Stimulated activated naive CD8-positive, alpha-beta T cell treated with anti-CD3 and anti-CD28 coated beads, Interleukin-15, amount 100 ng/mL, for 72 hours (primary cell): Measurements from ENCODE around the gene SLC4A1AP.

Experiments used
- ATAC-seq: fragments of 150-1000 bp; cut with Tn5 transposase; 2 replicates; pipeline ENCODE4 v1.10.0; 2021; ENCODE audit warnings: mild to moderate bottlenecking, moderate library complexity
- DNase-seq, 2 donors: peaks; one replicate each; pipeline ENCODE4 v3.0.0; 2021 to 2022
- H3K27ac Mint-ChIP-seq, 2 donors: one replicate each; pipeline ENCODE4 v1.8.0; 2022; ENCODE audit warnings: mild to moderate bottlenecking in 2 of 2, mixed read lengths in 2 of 2, moderate library complexity in 2 of 2
- H3K27me3 Mint-ChIP-seq: one replicate; pipeline ENCODE4 v1.8.0; 2022; ENCODE audit warnings: mixed read lengths
- H3K4me1 Mint-ChIP-seq: one replicate; pipeline ENCODE4 v1.8.0; 2022; ENCODE audit warnings: mild to moderate bottlenecking, mixed read lengths
- H3K4me3 Mint-ChIP-seq, 2 donors: one replicate each; pipeline ENCODE4 v1.8.0; 2022; ENCODE audit warnings: mild to moderate bottlenecking in 2 of 2, mixed read lengths in 2 of 2, moderate library complexity in 1 of 2
- H3K9me3 Mint-ChIP-seq, 2 donors: one replicate each; pipeline ENCODE4 v1.8.0; 2022; ENCODE audit warnings: mixed read lengths in 2 of 2

The SLC4A1AP gene

DNA sequence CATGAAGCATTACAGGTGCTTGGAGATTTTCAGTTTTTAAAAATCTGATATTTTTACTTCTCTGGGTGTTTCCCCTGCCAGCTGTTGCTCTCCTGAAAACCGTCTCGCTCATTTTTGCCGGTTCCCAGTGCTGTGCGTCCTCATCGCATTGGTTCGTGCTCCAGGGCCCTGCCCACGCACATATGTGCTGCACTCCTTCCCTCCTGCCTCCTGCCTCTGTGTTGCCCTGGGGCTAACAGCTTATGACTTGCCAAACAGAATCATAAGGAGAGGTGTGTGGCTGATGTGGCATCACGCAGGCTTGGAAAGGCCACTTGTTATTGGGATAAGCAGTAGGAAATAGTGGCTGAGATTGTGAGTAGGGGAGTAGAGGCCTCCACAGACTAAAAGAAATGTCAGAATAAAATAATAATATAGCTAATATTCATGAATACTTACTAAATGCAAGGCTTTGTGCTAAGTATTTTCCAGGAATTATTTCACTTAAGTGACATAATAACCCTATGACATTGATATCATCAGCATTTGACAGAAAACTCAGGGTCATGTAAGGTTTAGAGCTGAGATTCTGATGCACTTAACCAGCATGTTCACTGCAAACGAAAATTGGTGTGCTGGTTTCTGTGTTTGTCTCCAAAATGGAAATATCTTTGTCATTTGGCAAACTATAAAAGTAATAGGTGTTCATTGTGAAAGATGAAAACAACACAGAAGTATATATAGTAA lies 53.5 kb downstream of the SLC4A1AP start:
- Mint-ChIP-seq H3K27me3 (peaks cover 29% of the 10 kb centered on the region), H3K4me3 (peak overlapping the region; percentile 54 to 67), H3K9me3 (no peaks in the 10 kb centered on the region), H3K27ac (peak overlapping the region in 1 of 2 donors; percentile 59), H3K4me1 (peaks cover 58% of the 10 kb centered on the region)
- DNase-seq (no peak), ATAC-seq (no peak)

GRCh38 chr2:27720004-27720551 lies 56.4 kb downstream of the SLC4A1AP start:
- Mint-ChIP-seq H3K4me3 (no peak overlapping the region), H3K9me3 (no peaks in the 10 kb centered on the region), H3K27ac (no peak overlapping the region), H3K27me3 (peaks cover 19% of the 10 kb centered on the region), H3K4me1 (peaks cover 48% of the 10 kb centered on the region)
- peak; percentile 94 for ATAC-seq
- peak; percentile 32 to 65 for DNase-seq

GRCh38 chr2:27721335-27721734 lies 57.6 kb downstream of the SLC4A1AP start:
- Mint-ChIP-seq H3K27ac (no peak overlapping the region), H3K4me3 (no peak overlapping the region)
- ATAC-seq = no peak

DNA sequence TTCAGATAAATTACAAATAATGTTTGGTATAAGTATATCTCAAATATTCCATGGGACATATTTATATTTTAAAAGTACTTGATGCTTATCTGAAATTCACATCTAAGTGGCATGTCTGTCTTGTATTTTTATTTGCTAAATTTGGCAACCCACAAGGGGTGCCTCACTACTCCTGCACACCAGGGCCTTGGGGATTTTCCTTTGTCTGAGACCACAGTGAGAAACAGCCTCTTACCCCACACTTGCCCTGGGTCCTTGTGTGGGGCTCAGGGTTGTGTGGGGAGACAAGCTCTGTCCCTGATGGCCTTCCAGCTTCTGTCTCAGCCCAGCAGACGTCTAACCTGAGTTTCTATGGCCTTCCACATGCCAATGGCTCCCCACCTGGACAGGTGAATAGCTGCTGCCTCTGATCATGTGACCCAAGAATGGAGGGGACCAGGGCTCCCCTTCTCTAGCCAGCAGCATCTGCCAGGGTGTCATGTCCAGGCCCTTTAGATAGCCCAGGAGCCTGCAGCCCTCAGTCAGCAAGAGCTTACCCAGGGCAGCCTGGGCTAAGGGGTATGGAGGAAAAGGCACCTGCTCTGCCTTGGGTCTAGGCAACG lies 58.3 kb downstream of the SLC4A1AP start:
- Mint-ChIP-seq H3K4me3 (no peak overlapping the region), H3K27me3 (peaks cover 10% of the 10 kb centered on the region), H3K4me1 (peaks cover 38% of the 10 kb centered on the region), H3K27ac (no peak overlapping the region), H3K9me3 (no peaks in the 10 kb centered on the region)
- ATAC-seq = no peak
- DNase-seq = no peak

More at GRCh38 chr2:27721335-27721734, 57.6 kb downstream of the SLC4A1AP start:
- no peak for DNase-seq
- Mint-ChIP-seq H3K9me3 (no peaks in the 10 kb centered on the region), H3K4me1 (peaks cover 43% of the 10 kb centered on the region), H3K27me3 (peaks cover 17% of the 10 kb centered on the region)

GRCh38 chr2:27723372-27724144 lies 59.9 kb downstream of the SLC4A1AP start:
- no peak for DNase-seq

GRCh38 chr2:27724191-27724590 lies 60.5 kb downstream of the SLC4A1AP start:
- ATAC-seq (no peak), DNase-seq (no peak)
- no peaks in the 10 kb centered on the region for H3K9me3 Mint-ChIP-seq
- H3K4me1 Mint-ChIP-seq = peaks cover 50% of the 10 kb centered on the region
- peaks cover 7% of the 10 kb centered on the region for H3K27me3 Mint-ChIP-seq
- no peak overlapping the region for H3K4me3 Mint-ChIP-seq
- no peak overlapping the region for H3K27ac Mint-ChIP-seq

More at GRCh38 chr2:27723372-27724144, 59.9 kb downstream of the SLC4A1AP start:
- no peak for ATAC-seq
- Mint-ChIP-seq H3K4me3 (no peak overlapping the region), H3K27ac (peak overlapping the region in 1 of 2 donors; percentile 79), H3K4me1 (peaks cover 44% of the 10 kb centered on the region), H3K27me3 (peaks cover 7% of the 10 kb centered on the region), H3K9me3 (no peaks in the 10 kb centered on the region)

GRCh38 chr2:27724905-27725701 lies 61.4 kb downstream of the SLC4A1AP start:
- no peaks in the 10 kb centered on the region for H3K9me3 Mint-ChIP-seq
- peaks cover 7% of the 10 kb centered on the region for H3K27me3 Mint-ChIP-seq
- H3K27ac Mint-ChIP-seq = no peak overlapping the region
- ATAC-seq = no peak
- peaks cover 45% of the 10 kb centered on the region for H3K4me1 Mint-ChIP-seq
- H3K4me3 Mint-ChIP-seq = no peak overlapping the region
- no peak for DNase-seq

- ATAC-seq (no peak), DNase-seq (no peak)
- Mint-ChIP-seq H3K4me1 (peaks cover 23% of the 10 kb centered on the region), H3K9me3 (no peaks in the 10 kb centered on the region), H3K4me3 (no peak overlapping the region), H3K27me3 (no peaks in the 10 kb centered on the region), H3K27ac (no peak overlapping the region)
Observed at GRCh38 chr2:27727257-27727656, 63.6 kb downstream of the SLC4A1AP start.

DNA sequence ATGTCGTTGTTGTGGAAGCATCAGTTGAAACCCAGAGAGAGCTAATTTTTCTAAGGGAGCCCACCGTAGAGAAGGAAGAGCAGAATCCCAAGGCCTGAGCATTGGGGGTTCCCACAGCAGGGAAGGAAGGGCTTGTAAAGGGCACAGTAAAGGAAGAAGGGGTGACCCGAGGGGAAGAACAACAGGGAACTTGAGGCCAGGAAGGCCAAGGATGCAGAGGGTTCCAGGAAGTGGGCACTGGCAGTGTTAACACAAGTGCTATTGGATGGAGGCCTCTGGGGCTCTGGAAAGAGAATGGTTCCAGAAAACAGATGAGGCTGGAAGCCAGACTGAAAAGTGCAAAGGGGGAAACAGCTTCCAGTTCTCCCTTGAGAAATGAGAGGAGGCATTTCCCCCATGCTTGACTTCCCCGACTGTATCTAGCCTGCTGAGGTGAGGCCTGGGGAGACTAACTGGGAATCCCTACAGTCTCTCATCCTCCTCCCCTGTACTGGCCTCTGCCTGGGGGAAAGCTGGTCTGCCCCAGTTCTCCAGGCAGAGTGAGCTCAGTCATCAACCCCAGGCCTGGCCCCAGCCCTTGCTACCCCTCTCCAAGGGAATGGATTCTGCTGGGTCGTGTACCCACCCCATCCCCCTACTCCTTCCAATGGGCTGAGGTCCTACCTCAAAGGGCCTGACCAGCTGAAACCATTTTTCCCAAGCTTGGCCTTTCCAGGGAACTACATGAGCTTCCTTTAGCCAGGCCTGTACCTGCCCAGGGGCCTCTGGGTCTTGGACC lies 64.6 kb downstream of the SLC4A1AP start:
- Mint-ChIP-seq H3K4me3 (no peak overlapping the region), H3K27ac (no peak overlapping the region), H3K9me3 (no peaks in the 10 kb centered on the region), H3K4me1 (peaks cover 20% of the 10 kb centered on the region), H3K27me3 (no peaks in the 10 kb centered on the region)
- ATAC-seq = no peak
- no peak for DNase-seq

- ATAC-seq (no peak), DNase-seq (no peak)
- Mint-ChIP-seq H3K9me3 (no peaks in the 10 kb centered on the region), H3K4me3 (no peak overlapping the region), H3K27me3 (no peaks in the 10 kb centered on the region), H3K4me1 (peaks cover 17% of the 10 kb centered on the region), H3K27ac (no peak overlapping the region)
Observed at GRCh38 chr2:27729198-27729597, 65.5 kb downstream of the SLC4A1AP start.

GRCh38 chr2:27729614-27730013 lies 65.9 kb downstream of the SLC4A1AP start:
- no peaks in the 10 kb centered on the region for H3K27me3 Mint-ChIP-seq
- H3K9me3 Mint-ChIP-seq = no peaks in the 10 kb centered on the region
- no peak overlapping the region for H3K4me3 Mint-ChIP-seq
- DNase-seq = no peak
- ATAC-seq = no peak
- peaks cover 17% of the 10 kb centered on the region for H3K4me1 Mint-ChIP-seq
- H3K27ac Mint-ChIP-seq = peak overlapping the region in 1 of 2 donors; percentile 1

- no peaks in the 10 kb centered on the region for H3K9me3 Mint-ChIP-seq
- ATAC-seq (no peak), DNase-seq (no peak)
- no peak overlapping the region for H3K27ac Mint-ChIP-seq
- H3K4me1 Mint-ChIP-seq = peaks cover 23% of the 10 kb centered on the region
- H3K4me3 Mint-ChIP-seq = no peak overlapping the region
- no peaks in the 10 kb centered on the region for H3K27me3 Mint-ChIP-seq
Observed at GRCh38 chr2:27730261-27730662, 66.6 kb downstream of the SLC4A1AP start.

GRCh38 chr2:27730980-27731691 lies 67.4 kb downstream of the SLC4A1AP start:
- ATAC-seq (no peak), DNase-seq (peak in 1 of 2 donors; percentile 1)
- no peak overlapping the region for H3K4me3 Mint-ChIP-seq
- peak overlapping the region in 1 of 2 donors; percentile 46 for H3K27ac Mint-ChIP-seq
- no peaks in the 10 kb centered on the region for H3K9me3 Mint-ChIP-seq
- peaks cover 28% of the 10 kb centered on the region for H3K4me1 Mint-ChIP-seq
- no peaks in the 10 kb centered on the region for H3K27me3 Mint-ChIP-seq

DNA sequence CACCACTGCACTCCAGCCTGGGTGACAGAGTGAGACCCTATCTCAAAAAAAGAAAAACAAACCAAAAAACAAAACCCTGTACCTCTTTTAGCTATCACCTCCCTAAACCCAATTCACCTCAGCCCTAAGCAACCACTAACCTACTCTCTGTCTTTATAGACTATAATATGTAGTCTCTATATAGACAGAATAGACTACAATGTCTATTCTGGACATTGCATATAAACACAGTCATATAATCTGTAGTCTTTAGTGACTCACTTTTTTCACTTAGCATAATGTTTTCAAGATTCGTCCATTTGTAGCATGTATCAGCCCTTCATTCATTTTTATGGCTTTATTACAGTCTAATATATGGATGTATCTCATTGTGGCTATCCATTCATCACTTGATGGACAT lies 70.6 kb downstream of the SLC4A1AP start:
- peaks cover 19% of the 10 kb centered on the region for H3K4me1 Mint-ChIP-seq
- no peak overlapping the region for H3K27ac Mint-ChIP-seq
- H3K4me3 Mint-ChIP-seq = no peak overlapping the region
- DNase-seq = no peak
- H3K27me3 Mint-ChIP-seq = no peaks in the 10 kb centered on the region
- H3K9me3 Mint-ChIP-seq = no peaks in the 10 kb centered on the region
- no peak for ATAC-seq
